Ureter (tissue), 1 donor: Measurements from ENCODE around the gene TRIM39. TPM values are rescaled to one million over a fixed set of nuclear protein-coding genes. Genes with fewer than 3 reads are reported as not detected.
A peak's percentile ranks its signal among the peaks of the same experiment; 100 is the strongest.
"Not testable (repeated sequence)": the region's sequence is repeated elsewhere in the genome, so short reads cannot be mapped to it uniquely, and the experiment has no call there.

Experiments used
- DNase-seq: peaks from one replicate; pipeline ENCODE4 v3.0.0-alpha.2; 2020; ENCODE audit warnings: low spot score
- total RNA-seq: library from RNA; stranded (reverse); gene quantifications from one replicate; pipeline ENCODE4 v1.2.4, GENCODE V29; 2023
- donor health status: DM: yes; HTN: yes; CAD: no.

Gene TRIM39
- 13.8 TPM for total RNA-seq

- peak; percentile 85 for DNase-seq
Measured at GRCh38 chr6:30326526-30327231, at the start of gene TRIM39. Gene TRIM39 (plus strand): TSS chr6:30326927. CDS start chr6:30329318, 2,391 bp downstream.

GRCh38 chr6:30280988-30281387 is 45.7 kb upstream of the TRIM39 start:
- DNase-seq, result not testable (repeated sequence)

GRCh38 chr6:30282522-30282921 is 44.2 kb upstream of the TRIM39 start:
- no peak for DNase-seq

GRCh38 chr6:30283761-30284160 is 43.0 kb upstream of the TRIM39 start:
- DNase-seq, result no peak

GRCh38 chr6:30287139-30287538 is 39.6 kb upstream of the TRIM39 start:
- DNase-seq, result no peak

GRCh38 chr6:30295837-30296236 is 30.9 kb upstream of the TRIM39 start:
- DNase-seq, result no peak

GRCh38 chr6:30304002-30304401 is 22.7 kb upstream of the TRIM39 start:
- no peak for DNase-seq

- DNase-seq, result no peak
Measured at GRCh38 chr6:30311101-30311500, 15.6 kb upstream of the TRIM39 start.

- DNase-seq, result no peak
Measured at GRCh38 chr6:30311671-30312070, 15.1 kb upstream of the TRIM39 start.

- DNase-seq, result no peak
Measured at GRCh38 chr6:30312266-30312665, 14.5 kb upstream of the TRIM39 start.

GRCh38 chr6:30312676-30313321 is 13.9 kb upstream of the TRIM39 start:
- no peak for DNase-seq

- DNase-seq, result no peak
Measured at GRCh38 chr6:30315156-30315555, 11.6 kb upstream of the TRIM39 start.

- DNase-seq, result no peak
Measured at GRCh38 chr6:30317913-30318589, 8.7 kb upstream of the TRIM39 start.

GRCh38 chr6:30319146-30319835 is 7.4 kb upstream of the TRIM39 start:
- DNase-seq, result no peak

- no peak for DNase-seq
Measured at GRCh38 chr6:30321692-30322388, 4.9 kb upstream of the TRIM39 start.

GRCh38 chr6:30322527-30323501 is 3.9 kb upstream of the TRIM39 start:
- no peak for DNase-seq

GRCh38 chr6:30323806-30324205 is 2.9 kb upstream of the TRIM39 start:
- DNase-seq, result no peak

- no peak for DNase-seq
Measured at GRCh38 chr6:30325150-30325872, 1.4 kb upstream of the TRIM39 start.

- DNase-seq, result peak; percentile 55
Measured at GRCh38 chr6:30325873-30326525, 728 bp upstream of the TRIM39 start.
